BLaER1 (cell line): ENCODE results near the gene EFNA3.

Experiments used
- H3K27ac ChIP-seq: shearing (Covaris generic); formaldehyde crosslinking; 2 replicates; pipeline ENCODE4 v1.8.1; 2022
- H3K27me3 ChIP-seq: shearing (Covaris generic); formaldehyde crosslinking; 2 replicates; pipeline ENCODE4 v1.8.1; 2022
- H3K36me3 ChIP-seq: shearing (Covaris generic); formaldehyde crosslinking; 2 replicates; pipeline ENCODE4 v1.8.1; 2022
- H3K4me1 ChIP-seq: shearing (Covaris generic); formaldehyde crosslinking; 2 replicates; pipeline ENCODE4 v1.8.1; 2022
- H3K4me2 ChIP-seq: shearing (Covaris generic); formaldehyde crosslinking; 2 replicates; pipeline ENCODE4 v1.8.1; 2022
- H3K4me3 ChIP-seq: shearing (Covaris generic); formaldehyde crosslinking; 2 replicates; pipeline ENCODE4 v1.8.1; 2022
- H3K9ac ChIP-seq: shearing (Covaris generic); formaldehyde crosslinking; 2 replicates; pipeline ENCODE4 v1.8.1; 2022
- H3K9me3 ChIP-seq: shearing (Covaris generic); formaldehyde crosslinking; 2 replicates; pipeline ENCODE4 v1.8.1; 2022
- H4K20me1 ChIP-seq: shearing (Covaris generic); formaldehyde crosslinking; 2 replicates; pipeline ENCODE4 v1.8.1; 2022
- Cebpa-rat ChIP-seq: shearing (Covaris generic); IDR thresholded peaks from 2 replicates; pipeline ENCODE4 v1.8.1; 2022

Gene EFNA3

DNA sequence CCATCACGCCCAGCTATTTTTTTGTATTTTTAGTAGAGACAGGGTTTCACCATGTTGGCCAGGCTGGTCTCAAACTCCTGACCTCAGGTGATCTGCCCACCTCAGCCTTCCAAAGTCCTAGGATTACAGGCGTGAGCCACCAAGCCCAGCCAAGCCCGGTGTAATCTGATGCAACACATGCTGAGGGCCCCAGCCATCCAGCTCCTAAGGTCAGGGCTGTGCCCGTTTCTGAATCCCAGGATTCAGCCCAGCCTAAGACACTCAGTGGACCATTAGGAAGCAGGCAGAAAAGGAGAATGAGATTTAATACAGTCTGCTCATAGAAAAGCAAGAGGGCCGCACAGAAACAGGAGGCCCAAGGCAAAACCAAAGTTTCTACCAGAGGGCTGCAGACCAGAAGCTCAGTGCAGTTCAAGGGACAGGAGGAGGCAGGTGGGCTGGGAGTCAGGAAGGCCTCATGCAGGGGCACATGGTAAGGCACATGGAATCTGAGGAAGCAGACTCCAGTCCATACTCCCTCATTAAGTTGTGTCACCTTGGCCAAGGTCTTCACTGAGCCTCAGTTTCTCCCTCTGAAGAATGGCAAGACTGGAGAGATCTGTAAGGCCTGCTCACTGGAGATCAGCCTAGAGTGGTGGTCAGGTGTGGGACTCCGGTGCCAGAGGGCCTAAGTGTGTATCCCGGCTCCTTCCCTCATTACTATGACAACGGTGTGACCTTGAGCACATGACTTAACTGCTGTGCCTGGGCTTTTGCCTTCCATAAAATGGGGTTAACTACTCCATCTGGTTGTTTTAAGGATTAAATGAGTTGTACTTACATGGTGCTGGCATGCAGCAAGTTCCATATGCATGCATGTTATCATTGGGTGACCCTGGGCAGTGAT, 29.9 kb upstream of the EFNA3 start:
- TF ChIP-seq Cebpa-rat = no peak

DNA sequence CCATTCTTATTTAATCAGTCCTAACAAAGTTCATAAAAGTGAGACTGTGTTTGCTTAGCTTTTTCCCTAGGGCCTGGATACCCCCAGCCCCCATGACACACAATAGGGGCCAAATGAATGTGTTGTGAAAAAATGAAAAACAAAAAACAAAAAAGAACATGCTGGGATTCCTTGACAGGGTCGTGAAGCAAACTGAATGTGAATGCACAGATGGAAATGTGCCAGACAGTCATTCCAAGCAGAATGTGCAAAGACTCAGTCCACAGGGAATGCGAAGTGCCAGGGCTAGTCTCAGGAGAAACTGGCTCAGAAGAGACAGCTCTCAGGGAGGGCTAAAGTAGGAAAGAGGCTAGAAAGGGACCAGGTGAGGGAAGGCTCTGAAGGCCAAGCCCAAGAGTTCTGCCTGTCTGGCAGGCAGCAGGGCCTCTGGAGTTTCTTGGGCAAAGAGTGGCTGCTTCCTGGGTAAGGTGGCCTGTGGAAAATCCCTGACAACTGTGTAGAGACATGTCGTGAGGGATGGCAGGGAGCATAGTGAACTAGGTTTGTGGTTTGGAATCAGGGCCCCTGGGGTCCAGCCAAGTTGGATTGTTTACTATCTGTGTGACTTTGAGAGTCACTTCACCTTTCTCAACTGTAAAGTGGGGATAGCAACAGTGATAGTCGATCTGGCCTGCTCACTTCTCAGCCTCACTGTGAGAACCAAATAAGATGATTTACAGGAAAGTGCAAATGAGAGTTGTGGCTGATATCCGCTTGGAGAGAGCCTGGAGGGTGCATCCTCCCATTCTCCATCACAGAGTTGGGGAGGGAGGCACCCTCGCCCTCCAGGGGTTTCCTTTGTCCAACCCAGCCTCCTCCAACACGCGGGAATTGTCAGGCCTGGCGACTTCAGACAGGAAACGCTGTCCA, 28.7 kb upstream of the EFNA3 start:
- Histone ChIP-seq H4K20me1 (peaks cover 26% of the 10 kb centered on the region), H3K9me3 (no peaks in the 10 kb centered on the region), H3K4me2 (peak overlapping the region; percentile 100), H3K27ac (no peak overlapping the region), H3K9ac (peak overlapping the region; percentile 85; the same call in 1 of the 2 replicates), H3K36me3 (peaks cover 12% of the 10 kb centered on the region), H3K4me1 (peaks cover 46% of the 10 kb centered on the region), H3K4me3 (peak overlapping the region; percentile 87), H3K27me3 (no peaks in the 10 kb centered on the region; the same call in 1 of the 2 replicates)
- TF ChIP-seq Cebpa-rat = no peak

More for the DNA sequence above, 29.9 kb upstream of the EFNA3 start:
- no peak overlapping the region for H3K4me2 ChIP-seq
- no peak overlapping the region for H3K4me3 ChIP-seq
- peaks cover 1% of the 10 kb centered on the region; the same call in 1 of the 2 replicates for H3K36me3 ChIP-seq
- H3K4me1 ChIP-seq = peaks cover 47% of the 10 kb centered on the region
- peaks cover 20% of the 10 kb centered on the region for H4K20me1 ChIP-seq
- no peak overlapping the region for H3K27ac ChIP-seq
- H3K9me3 ChIP-seq = no peaks in the 10 kb centered on the region
- H3K9ac ChIP-seq = no peak overlapping the region
- no peaks in the 10 kb centered on the region; the same call in 1 of the 2 replicates for H3K27me3 ChIP-seq

DNA sequence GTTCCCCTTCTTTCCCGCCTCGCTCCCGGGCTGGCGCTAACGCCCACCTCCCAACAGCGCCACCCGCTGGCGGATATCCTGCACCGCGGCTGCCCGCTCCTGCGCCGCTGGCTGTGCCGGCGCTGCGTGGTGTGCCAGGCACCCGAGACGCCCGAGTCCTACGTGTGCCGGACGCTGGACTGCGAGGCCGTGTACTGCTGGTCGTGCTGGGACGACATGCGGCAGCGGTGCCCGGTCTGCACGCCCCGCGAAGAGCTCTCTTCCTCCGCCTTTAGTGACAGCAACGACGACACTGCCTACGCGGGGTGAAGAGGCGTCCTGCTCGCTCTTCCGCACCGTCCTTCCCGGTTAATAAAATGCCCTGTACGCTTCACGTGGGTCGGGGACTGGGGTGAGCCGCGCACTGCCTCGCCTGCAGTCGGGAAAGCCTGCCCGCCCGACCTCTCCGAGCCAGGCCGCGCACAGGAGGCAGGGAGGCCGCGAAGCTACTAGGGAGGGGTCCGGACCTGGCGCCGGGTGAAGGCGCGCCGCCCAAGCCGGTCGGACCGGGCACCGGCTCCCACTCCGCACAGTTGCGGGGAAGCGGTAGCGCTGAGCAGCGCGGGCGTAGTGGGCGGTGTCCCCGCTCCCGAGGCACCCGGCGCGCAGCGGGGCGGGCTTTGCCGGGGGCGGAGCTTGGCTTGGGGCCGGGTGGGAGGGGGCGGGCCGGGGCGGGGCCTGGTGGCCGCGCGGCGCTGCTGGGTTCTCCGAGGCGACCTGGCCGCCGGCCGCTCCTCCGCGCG, 27.9 kb upstream of the EFNA3 start, which contains the start of gene ADAM15:
Gene ADAM15, plus strand, starts transcription at position 757 of the 782 bp plus-strand sequence. CDS start 71 bp downstream, outside the sequence.
- Histone ChIP-seq H3K4me3 (peak within 1 kb of the TSS; percentile 87), H4K20me1 (peaks cover 26% of the 10 kb centered on the region), H3K36me3 (peaks cover 20% of the 10 kb centered on the region), H3K9ac (peak within 1 kb of the TSS; percentile 85), H3K4me2 (peak within 1 kb of the TSS; percentile 100), H3K27ac (peak within 1 kb of the TSS; percentile 68), H3K27me3 (no peaks in the 10 kb centered on the region; the same call in 1 of the 2 replicates), H3K4me1 (peaks cover 39% of the 10 kb centered on the region), H3K9me3 (no peaks in the 10 kb centered on the region)
- TF ChIP-seq Cebpa-rat = no peak

DNA sequence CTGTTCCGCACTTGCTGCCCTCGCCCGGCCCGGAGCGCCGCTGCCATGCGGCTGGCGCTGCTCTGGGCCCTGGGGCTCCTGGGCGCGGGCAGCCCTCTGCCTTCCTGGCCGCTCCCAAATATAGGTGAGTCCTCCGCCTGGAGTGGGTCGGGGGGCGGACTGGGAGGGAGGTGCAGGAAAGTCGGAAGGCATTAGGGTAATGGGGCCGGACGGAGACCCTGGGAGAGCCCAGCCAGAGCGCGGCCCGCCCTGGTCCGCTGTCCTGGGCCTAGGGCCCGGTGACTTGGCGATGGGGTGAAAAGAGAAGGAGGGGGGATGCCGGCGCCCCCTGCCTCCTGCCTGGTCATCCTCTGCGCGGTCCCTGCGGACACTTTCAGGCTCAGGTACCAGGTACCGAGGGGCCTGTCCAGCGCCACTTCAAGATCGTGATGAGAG, 27.3 kb upstream of the EFNA3 start:
- Histone ChIP-seq H3K4me1 (peaks cover 39% of the 10 kb centered on the region), H3K4me2 (peak overlapping the region; percentile 100), H3K9ac (peak overlapping the region; percentile 85), H3K27ac (peak overlapping the region; percentile 68), H3K36me3 (peaks cover 26% of the 10 kb centered on the region), H4K20me1 (peaks cover 26% of the 10 kb centered on the region), H3K27me3 (no peaks in the 10 kb centered on the region; the same call in 1 of the 2 replicates), H3K9me3 (no peaks in the 10 kb centered on the region), H3K4me3 (peak overlapping the region; percentile 87)
- TF ChIP-seq Cebpa-rat = no peak

DNA sequence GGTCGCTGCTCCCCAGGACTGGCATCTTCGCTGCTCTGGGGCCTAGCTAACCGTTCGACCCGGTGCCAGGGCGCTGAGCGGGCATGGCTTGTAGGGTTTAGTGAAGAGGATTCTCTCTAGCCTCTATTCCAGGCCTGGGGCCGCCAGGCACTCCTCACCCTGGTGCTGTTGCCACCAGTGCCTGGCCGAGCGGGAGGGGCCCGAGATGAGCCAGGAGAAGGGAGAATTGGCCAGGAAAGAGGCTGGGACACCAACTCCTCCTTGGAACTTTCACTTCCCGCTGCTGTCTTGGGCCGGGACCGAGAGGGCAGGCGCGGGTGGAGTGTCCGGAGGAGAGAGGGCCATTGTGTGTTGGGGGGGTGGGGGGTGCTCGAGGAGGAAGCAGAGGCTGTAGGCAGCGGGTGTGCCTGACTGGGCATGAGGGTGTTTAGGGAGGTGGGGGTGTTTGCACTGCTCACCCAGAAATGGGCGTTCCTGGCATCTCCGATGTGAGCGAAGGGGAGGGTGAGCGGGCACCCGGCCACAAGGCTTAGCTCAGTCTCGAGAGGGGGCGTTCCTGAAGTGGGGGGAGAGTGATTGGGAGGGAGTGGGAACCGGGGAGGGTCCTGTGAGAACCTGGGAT, 26.7 kb upstream of the EFNA3 start:
- no peaks in the 10 kb centered on the region for H3K9me3 ChIP-seq

DNA sequence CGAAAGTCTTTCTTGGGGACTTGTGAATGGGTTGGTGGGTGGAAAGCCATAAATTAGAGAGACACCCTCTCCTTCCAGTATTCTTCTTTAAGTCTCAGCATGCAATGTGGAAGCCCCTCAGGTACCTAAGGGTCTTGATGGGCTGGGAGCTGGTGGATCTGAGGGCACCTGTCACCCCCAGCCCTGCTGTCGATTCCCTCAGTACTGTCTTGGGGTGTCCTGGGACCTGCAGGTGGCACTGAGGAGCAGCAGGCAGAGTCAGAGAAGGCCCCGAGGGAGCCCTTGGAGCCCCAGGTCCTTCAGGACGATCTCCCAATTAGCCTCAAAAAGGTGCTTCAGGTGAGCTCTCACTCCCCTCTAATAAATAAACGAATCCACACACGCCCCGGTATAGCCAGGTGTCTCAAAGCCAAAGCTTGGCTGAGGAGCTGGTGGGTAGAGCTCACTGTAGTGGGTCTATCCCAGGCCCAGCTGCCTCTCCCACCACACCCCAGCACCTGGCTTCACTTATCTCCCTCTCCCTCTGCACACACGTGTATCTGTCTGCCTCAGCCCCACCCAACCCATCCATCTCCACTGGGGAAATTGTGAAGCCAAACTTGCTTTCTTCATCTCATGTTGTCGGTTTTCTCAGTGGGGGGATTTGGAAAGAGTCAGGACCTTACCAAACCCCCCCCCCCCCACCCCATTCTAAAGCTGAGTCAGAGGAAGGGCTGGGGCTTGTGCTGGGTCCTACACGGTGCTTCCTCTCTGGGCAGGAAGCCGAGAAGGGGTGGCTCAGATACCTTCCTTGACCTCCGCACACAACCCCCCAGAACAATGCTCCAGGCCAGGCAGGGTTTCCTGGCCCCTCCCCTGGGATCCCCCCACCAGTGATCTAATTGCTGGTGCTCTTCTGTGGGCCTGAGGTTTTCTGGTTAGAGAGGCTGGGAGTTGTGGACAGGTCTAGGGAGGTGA, 25.9 kb upstream of the EFNA3 start:
- peak overlapping the region; percentile 85 for H3K9ac ChIP-seq
- no peaks in the 10 kb centered on the region for H3K9me3 ChIP-seq
- no peaks in the 10 kb centered on the region; the same call in 1 of the 2 replicates for H3K27me3 ChIP-seq
- no peak for TF ChIP-seq Cebpa-rat
- H3K4me1 ChIP-seq = peaks cover 39% of the 10 kb centered on the region
- peaks cover 26% of the 10 kb centered on the region for H4K20me1 ChIP-seq
- H3K36me3 ChIP-seq = peaks cover 39% of the 10 kb centered on the region
- peak overlapping the region; percentile 100 for H3K4me2 ChIP-seq
- H3K27ac ChIP-seq = no peak overlapping the region
- peak overlapping the region; percentile 87 for H3K4me3 ChIP-seq

More for the DNA sequence above, 26.7 kb upstream of the EFNA3 start:
- no peak for TF ChIP-seq Cebpa-rat
- H3K27me3 ChIP-seq = no peaks in the 10 kb centered on the region; the same call in 1 of the 2 replicates
- H3K36me3 ChIP-seq = peaks cover 31% of the 10 kb centered on the region
- peak overlapping the region; percentile 85 for H3K9ac ChIP-seq
- H3K4me2 ChIP-seq = peak overlapping the region; percentile 100
- H4K20me1 ChIP-seq = peaks cover 26% of the 10 kb centered on the region
- peaks cover 39% of the 10 kb centered on the region for H3K4me1 ChIP-seq
- peak overlapping the region; percentile 68; the same call in 1 of the 2 replicates for H3K27ac ChIP-seq
- H3K4me3 ChIP-seq = peak overlapping the region; percentile 87

DNA sequence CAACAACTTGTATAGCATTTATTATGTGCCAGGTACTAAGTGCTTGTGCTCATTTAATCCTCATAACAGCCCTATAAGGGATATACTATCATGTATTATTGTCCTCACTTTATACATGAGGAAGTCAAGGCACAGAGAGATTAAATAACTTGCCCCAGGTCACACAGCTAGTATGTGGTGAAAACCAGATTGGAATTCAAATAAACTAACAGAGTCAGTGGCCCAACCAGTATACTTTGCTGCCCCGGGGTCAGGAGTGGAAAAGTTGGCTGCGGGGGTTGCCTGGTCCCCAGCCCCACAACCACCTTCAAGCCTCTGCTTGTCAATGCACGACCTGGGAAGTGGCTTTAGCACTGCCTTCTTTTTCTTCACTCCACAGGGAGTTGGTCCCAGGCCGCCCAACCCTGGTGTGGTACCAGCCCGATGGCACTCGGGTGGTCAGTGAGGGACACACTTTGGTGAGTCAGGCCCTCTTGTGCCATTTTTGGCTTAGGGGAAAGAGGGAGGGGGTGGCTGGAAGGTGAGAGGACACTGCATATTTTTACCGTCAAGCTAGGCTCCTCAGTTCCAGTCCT, 25.0 kb upstream of the EFNA3 start:
- Histone ChIP-seq H3K27ac (no peak overlapping the region), H3K9ac (0 out of 2 replicates have a peak overlapping the region, but pooled peaks have one; percentile 50), H3K4me2 (peak overlapping the region; percentile 100), H4K20me1 (peaks cover 26% of the 10 kb centered on the region), H3K4me3 (no peak overlapping the region), H3K9me3 (no peaks in the 10 kb centered on the region), H3K27me3 (no peaks in the 10 kb centered on the region; the same call in 1 of the 2 replicates), H3K4me1 (peaks cover 39% of the 10 kb centered on the region), H3K36me3 (peaks cover 48% of the 10 kb centered on the region)
- no peak for TF ChIP-seq Cebpa-rat
